ENCODE results near the gene UBE2D1. TPM values are rescaled to one million over a fixed set of nuclear protein-coding genes. Genes with fewer than 3 reads are reported as not detected.

Gene UBE2D1
- total RNA-seq, 1 experiment from 2014 or later: 21.0 TPM

DNA sequence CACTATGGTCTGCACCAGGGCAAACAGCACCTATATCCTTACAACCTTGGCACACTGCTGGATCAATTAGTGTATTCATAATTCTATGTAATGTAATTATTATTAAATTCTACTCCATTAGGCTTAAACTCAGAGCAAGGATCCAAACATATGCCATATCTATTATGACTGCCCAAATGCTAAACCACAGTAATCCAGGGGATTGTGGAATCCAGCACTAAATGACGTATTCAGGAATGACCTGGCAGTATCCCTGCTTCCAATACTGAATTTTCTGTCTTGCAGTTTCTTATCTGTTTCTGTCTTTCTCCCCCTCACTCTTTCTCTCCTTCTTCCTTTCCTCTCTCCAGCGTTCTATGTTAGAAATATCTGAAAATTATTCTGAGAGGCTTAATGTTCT is 16.5 kb upstream of the UBE2D1 start:
- Histone ChIP-seq H3K27ac (ENCODE audit: low read length) (no peak overlapping the region), H3K9me3 (ENCODE audit: control insufficient read depth, insufficient read depth, low read depth, low read length) (no peaks in the 10 kb centered on the region), H3K4me1 (ENCODE audit: control insufficient read depth, insufficient read depth, low read length) (peaks cover 4% of the 10 kb centered on the region; the same call in 1 of the 2 replicates), H3K27me3 (ENCODE audit: control insufficient read depth, insufficient read depth, low read length) (peaks cover 9% of the 10 kb centered on the region), H3K36me3 (ENCODE audit: control insufficient read depth, insufficient read depth, low read length) (no peaks in the 10 kb centered on the region), H3K4me3 (ENCODE audit: low read depth in 2 of 2, low read length in 2 of 2) (no peak overlapping the region)
- POLR2A ChIA-PET: no interaction called here
- in situ Hi-C loops (cut with HindIII; ENCODE audit: low pct_unique_long_range_greater_than_20kb, low sequenced_read_pairs): no loop called here
- DNase-seq (ENCODE audit: low read depth, low spot score): no peak
- no TSS peak for BruUV-seq (replicated peaks)
- CTCF ChIA-PET: no interaction called here
- no peak for ATAC-seq
- TF ChIP-seq SIN3A (IDR thresholded peaks at IDR 0.05; ENCODE audit: borderline replicate concordance, insufficient read depth, low read depth, low read length): no peak
- TF ChIP-seq, protein P1, sequence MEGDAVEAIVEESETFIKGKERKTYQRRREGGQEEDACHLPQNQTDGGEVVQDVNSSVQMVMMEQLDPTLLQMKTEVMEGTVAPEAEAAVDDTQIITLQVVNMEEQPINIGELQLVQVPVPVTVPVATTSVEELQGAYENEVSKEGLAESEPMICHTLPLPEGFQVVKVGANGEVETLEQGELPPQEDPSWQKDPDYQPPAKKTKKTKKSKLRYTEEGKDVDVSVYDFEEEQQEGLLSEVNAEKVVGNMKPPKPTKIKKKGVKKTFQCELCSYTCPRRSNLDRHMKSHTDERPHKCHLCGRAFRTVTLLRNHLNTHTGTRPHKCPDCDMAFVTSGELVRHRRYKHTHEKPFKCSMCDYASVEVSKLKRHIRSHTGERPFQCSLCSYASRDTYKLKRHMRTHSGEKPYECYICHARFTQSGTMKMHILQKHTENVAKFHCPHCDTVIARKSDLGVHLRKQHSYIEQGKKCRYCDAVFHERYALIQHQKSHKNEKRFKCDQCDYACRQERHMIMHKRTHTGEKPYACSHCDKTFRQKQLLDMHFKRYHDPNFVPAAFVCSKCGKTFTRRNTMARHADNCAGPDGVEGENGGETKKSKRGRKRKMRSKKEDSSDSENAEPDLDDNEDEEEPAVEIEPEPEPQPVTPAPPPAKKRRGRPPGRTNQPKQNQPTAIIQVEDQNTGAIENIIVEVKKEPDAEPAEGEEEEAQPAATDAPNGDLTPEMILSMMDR (IDR thresholded peaks at IDR 0.05): no peak
- TF ChIP-seq POLR2AphosphoS5 (IDR thresholded peaks at IDR 0.05; ENCODE audit: low read depth, low read length): no peak
- TF ChIP-seq, protein P2, sequence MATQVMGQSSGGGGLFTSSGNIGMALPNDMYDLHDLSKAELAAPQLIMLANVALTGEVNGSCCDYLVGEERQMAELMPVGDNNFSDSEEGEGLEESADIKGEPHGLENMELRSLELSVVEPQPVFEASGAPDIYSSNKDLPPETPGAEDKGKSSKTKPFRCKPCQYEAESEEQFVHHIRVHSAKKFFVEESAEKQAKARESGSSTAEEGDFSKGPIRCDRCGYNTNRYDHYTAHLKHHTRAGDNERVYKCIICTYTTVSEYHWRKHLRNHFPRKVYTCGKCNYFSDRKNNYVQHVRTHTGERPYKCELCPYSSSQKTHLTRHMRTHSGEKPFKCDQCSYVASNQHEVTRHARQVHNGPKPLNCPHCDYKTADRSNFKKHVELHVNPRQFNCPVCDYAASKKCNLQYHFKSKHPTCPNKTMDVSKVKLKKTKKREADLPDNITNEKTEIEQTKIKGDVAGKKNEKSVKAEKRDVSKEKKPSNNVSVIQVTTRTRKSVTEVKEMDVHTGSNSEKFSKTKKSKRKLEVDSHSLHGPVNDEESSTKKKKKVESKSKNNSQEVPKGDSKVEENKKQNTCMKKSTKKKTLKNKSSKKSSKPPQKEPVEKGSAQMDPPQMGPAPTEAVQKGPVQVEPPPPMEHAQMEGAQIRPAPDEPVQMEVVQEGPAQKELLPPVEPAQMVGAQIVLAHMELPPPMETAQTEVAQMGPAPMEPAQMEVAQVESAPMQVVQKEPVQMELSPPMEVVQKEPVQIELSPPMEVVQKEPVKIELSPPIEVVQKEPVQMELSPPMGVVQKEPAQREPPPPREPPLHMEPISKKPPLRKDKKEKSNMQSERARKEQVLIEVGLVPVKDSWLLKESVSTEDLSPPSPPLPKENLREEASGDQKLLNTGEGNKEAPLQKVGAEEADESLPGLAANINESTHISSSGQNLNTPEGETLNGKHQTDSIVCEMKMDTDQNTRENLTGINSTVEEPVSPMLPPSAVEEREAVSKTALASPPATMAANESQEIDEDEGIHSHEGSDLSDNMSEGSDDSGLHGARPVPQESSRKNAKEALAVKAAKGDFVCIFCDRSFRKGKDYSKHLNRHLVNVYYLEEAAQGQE (IDR thresholded peaks at IDR 0.05; ENCODE audit: insufficient read depth in 1 of 2, low read depth in 2 of 2, low read length in 1 of 2): no peak
- no peak for TF ChIP-seq TCF7L2 (IDR thresholded peaks at IDR 0.05; ENCODE audit: low read depth, low read length)
- intact Hi-C loops (cut with micrococcal nuclease; ENCODE audit: unreplicated experiment): no loop called here

DNA sequence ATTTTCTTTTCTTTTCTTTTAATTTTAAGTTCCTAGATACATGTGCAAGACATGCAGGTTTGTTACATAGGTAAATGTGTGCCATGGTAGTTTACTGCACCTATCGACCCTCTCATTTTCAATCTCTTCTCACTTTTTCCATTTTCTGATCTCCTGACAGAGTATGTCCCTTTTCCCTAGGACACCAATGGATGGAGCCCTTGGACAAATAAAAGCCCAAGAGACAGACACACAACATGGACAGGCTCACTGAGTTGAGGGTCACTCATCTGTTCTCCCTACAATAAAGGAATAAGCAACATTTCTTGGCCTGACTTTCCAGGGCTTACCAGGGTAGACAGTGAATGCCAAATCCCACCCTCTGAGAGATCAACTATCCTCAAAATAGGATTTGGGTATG is 15.2 kb upstream of the UBE2D1 start:
- 0 out of 2 replicates have a peak, but pooled peaks have one; percentile 56 for ATAC-seq
- Histone ChIP-seq H3K27ac (ENCODE audit: low read length) (no peak overlapping the region), H3K4me1 (ENCODE audit: control insufficient read depth, insufficient read depth, low read length) (peaks cover 4% of the 10 kb centered on the region; the same call in 1 of the 2 replicates), H3K27me3 (ENCODE audit: control insufficient read depth, insufficient read depth, low read length) (peaks cover 7% of the 10 kb centered on the region; the same call in 1 of the 2 replicates), H3K9me3 (ENCODE audit: control insufficient read depth, insufficient read depth, low read depth, low read length) (no peaks in the 10 kb centered on the region), H3K36me3 (ENCODE audit: control insufficient read depth, insufficient read depth, low read length) (no peaks in the 10 kb centered on the region), H3K4me3 (ENCODE audit: low read depth in 2 of 2, low read length in 2 of 2) (no peak overlapping the region)
- ChIA-PET CTCF (no interaction called here), POLR2A (no interaction called here)
- BruUV-seq (replicated peaks): no TSS peak
- in situ Hi-C loops (cut with HindIII; ENCODE audit: low pct_unique_long_range_greater_than_20kb, low sequenced_read_pairs) (no loop called here), intact Hi-C loops (cut with micrococcal nuclease; ENCODE audit: unreplicated experiment) (no loop called here)
- TF ChIP-seq SIN3A (IDR thresholded peaks at IDR 0.05; ENCODE audit: borderline replicate concordance, insufficient read depth, low read depth, low read length): no peak
- TF ChIP-seq, protein P1 (IDR thresholded peaks at IDR 0.05): no peak; the same call in 1 of the 2 replicates
- TF ChIP-seq TCF7L2 (IDR thresholded peaks at IDR 0.05; ENCODE audit: low read depth, low read length): no peak
- TF ChIP-seq POLR2AphosphoS5 (IDR thresholded peaks at IDR 0.05; ENCODE audit: low read depth, low read length): no peak
- TF ChIP-seq, protein P2 (IDR thresholded peaks at IDR 0.05; ENCODE audit: insufficient read depth in 1 of 2, low read depth in 2 of 2, low read length in 1 of 2): no peak
- DNase-seq (ENCODE audit: low read depth, low spot score): no peak

Measured in Panc1 (cell line).